ENCODE results near the gene CCNY. TPM values are rescaled to one million over a fixed set of nuclear protein-coding genes. Genes with fewer than 3 reads are reported as not detected.

Gene CCNY
- total and polyA plus RNA-seq, 2 of the 4 experiments (the other 2 are of a cell fraction) = 38.0 to 131 TPM

GRCh38 chr10:35578618-35578956 is 242.3 kb downstream of the CCNY start:
- no TSS peak for BruUV-seq (replicated peaks)
- WGBS, 2 experiments (ENCODE audit: extremely low coverage in 2 of 2, insufficient read length in 1 of 2) = no CpG with 5 or more reads among the region's 4 CpGs
- Histone ChIP-seq H4K20me1 (ENCODE audit: insufficient read depth, low read length) (peaks cover 10% of the 10 kb centered on the region; the same call in 1 of the 2 replicates), H4K5ac (ENCODE audit: low read depth, low read length) (no peak overlapping the region), H3K9me3 (ENCODE audit: control insufficient read depth, insufficient read depth, low read length) (no peaks in the 10 kb centered on the region), H3K4ac (ENCODE audit: low read depth, low read length) (no peak overlapping the region), H3K14ac (replicated peaks; ENCODE audit: low read depth, low read length) (no peak overlapping the region), H2BK20ac (ENCODE audit: low read depth, low read length) (no peak overlapping the region), H3K9me1 (ENCODE audit: insufficient read depth, low read length) (peaks cover 12% of the 10 kb centered on the region), H3K79me1 (ENCODE audit: low read depth in 1 of 2, low read length in 2 of 2) (no peaks in the 10 kb centered on the region), H3K27me3 (ENCODE audit: control insufficient read depth, insufficient read depth, low read length) (peaks cover 9% of the 10 kb centered on the region), H3K4me2 (ENCODE audit: low read depth, low read length) (no peak overlapping the region), H3K4me1 (ENCODE audit: control insufficient read depth, insufficient read depth, low read length) (peaks cover 9% of the 10 kb centered on the region), H4K91ac (ENCODE audit: insufficient read depth, low read depth, low read length) (no peak overlapping the region), H4K8ac (ENCODE audit: low read depth in 2 of 2, low read length in 2 of 2) (no peak overlapping the region), H3K4me3 (ENCODE audit: insufficient read depth, low read depth, low read length) (no peak overlapping the region), H3K36me3 (ENCODE audit: control insufficient read depth, insufficient read depth, low read length) (peaks cover 2% of the 10 kb centered on the region; the same call in 1 of the 2 replicates), H3K27ac (ENCODE audit: insufficient read depth, low read length) (no peak overlapping the region), H2AFZ (replicated peaks; ENCODE audit: low read length, poor library complexity) (no peak overlapping the region), H2BK120ac (ENCODE audit: low read depth, low read length) (no peak overlapping the region), H3K23ac (ENCODE audit: low read depth, low read length) (no peak overlapping the region), H2AK9ac (replicated peaks; ENCODE audit: low read depth, low read length, poor library complexity) (no peak overlapping the region), H2BK5ac (ENCODE audit: low read depth, low read length, poor library complexity, severe bottlenecking) (no peak overlapping the region), H2AK5ac (ENCODE audit: low read depth, low read length) (no peak overlapping the region), H3K18ac (ENCODE audit: low read depth, low read length) (no peak overlapping the region), H2BK15ac (ENCODE audit: low read depth, low read length) (no peak overlapping the region), H3K56ac (ENCODE audit: extremely low read depth, insufficient read depth, low read length) (no peak overlapping the region), H3K9ac (ENCODE audit: low read depth, low read length) (no peak overlapping the region)
- in situ Hi-C loops (cut with MboI; ENCODE audit: low sequenced_read_pairs) = no loop called here
- ATAC-seq (ENCODE audit: low read depth) (no peak), DNase-seq (no peak)
- intact Hi-C loops (cut with micrococcal nuclease) = no loop called here
- no peak for TF ChIP-seq NFE2L2 (IDR thresholded peaks at IDR 0.05; ENCODE audit: low read depth, low read length)
- peak; percentile 70 for TF ChIP-seq MAFK (IDR thresholded peaks at IDR 0.05; ENCODE audit: low read depth, low read length)
- ChIA-PET POLR2A (ENCODE audit: unreplicated experiment) (no interaction called here), CTCF (no interaction called here)
- dilution Hi-C loops (cut with HindIII; ENCODE audit: low sequenced_read_pairs, unreplicated experiment) = no loop called here
